Ovary (tissue), 3 donors: ENCODE measurements around the gene WDFY1.

Experiments used
- POLR2A ChIP-seq: fragments of 450-650 bp; IDR thresholded peaks from one replicate; pipeline ENCODE4 v1.6.1; 2017; ENCODE audit warnings: antibody characterized with exemption, mild to moderate bottlenecking, moderate library complexity
- TF ChIP-seq, protein P1 (sequence below), 3 donors: fragments of 450-650 bp in 2 of 3; fragments of 200-600 bp in 1 of 3; IDR thresholded peaks; one replicate each; pipeline versions ENCODE4 v1.5.1 to v1.8.0; 2016 to 2022; ENCODE audit warnings: antibody characterized with exemption in 3 of 3, mild to moderate bottlenecking in 1 of 3
- donor health status: DM: no; HTN: no; CAD: no.

DNA sequence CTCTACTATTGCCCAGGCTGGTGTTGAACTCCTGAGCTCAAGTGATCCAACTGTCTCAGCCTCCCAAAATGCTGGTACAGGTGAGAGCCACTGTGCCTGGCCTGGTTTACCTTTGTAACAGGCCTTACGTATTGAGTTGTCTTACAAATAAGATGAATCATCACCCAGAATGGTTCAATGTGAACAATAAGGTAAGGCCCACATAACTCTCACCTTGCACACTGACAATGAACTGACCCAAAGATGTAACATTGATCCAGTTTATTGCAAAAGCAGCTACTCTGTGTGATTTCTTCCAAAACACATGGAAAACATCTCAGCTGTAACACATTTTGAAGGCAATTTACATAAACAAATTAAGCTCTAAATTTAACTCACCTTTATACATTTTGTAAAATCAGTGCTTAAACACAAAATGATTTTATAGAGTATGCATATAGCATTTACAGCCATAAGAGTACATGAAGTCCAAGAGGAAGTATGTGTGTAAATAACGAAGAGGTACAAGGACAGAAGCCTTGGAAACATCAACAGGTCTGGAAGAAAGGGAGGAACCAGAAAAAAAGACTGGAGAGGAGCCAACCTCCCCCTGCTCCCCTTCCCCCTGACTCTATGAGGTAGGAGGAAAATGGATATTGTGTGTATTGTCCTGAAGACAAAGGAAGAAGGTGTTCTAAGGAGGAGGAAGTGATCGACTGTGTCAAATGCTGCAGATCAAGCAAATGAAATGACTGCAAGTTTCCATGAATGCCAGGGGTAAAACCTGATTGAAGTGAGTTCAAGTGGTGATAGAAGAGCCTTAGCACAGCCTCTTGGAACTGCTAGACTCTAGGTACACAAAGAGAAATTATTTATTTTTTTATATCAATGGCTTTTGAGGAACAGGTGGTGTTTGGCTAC lies 5.6 kb upstream of the WDFY1 start:
- TF ChIP-seq, protein P1, sequence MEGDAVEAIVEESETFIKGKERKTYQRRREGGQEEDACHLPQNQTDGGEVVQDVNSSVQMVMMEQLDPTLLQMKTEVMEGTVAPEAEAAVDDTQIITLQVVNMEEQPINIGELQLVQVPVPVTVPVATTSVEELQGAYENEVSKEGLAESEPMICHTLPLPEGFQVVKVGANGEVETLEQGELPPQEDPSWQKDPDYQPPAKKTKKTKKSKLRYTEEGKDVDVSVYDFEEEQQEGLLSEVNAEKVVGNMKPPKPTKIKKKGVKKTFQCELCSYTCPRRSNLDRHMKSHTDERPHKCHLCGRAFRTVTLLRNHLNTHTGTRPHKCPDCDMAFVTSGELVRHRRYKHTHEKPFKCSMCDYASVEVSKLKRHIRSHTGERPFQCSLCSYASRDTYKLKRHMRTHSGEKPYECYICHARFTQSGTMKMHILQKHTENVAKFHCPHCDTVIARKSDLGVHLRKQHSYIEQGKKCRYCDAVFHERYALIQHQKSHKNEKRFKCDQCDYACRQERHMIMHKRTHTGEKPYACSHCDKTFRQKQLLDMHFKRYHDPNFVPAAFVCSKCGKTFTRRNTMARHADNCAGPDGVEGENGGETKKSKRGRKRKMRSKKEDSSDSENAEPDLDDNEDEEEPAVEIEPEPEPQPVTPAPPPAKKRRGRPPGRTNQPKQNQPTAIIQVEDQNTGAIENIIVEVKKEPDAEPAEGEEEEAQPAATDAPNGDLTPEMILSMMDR (IDR thresholded peaks at IDR 0.05), result no peak
- no peak for TF ChIP-seq POLR2A
